GM19463 (cell line): ENCODE data around the gene FBXO2.
"Not testable (repeated sequence)": the region's sequence is repeated elsewhere in the genome, so short reads cannot be mapped to it uniquely, and the experiment has no call there.

ENCODE experiments used
- ATAC-seq: cut with Tn5 transposase; IDR thresholded peaks from one replicate; pipeline ENCODE4 v1.9.1; 2021; ENCODE audit warnings: mild to moderate bottlenecking, moderate library complexity; ENCODE audit not compliant: unreplicated experiment

The FBXO2 gene

GRCh38 chr1:11634365-11635192, 19.6 kb downstream of the FBXO2 start:
- ATAC-seq, result no peak

DNA sequence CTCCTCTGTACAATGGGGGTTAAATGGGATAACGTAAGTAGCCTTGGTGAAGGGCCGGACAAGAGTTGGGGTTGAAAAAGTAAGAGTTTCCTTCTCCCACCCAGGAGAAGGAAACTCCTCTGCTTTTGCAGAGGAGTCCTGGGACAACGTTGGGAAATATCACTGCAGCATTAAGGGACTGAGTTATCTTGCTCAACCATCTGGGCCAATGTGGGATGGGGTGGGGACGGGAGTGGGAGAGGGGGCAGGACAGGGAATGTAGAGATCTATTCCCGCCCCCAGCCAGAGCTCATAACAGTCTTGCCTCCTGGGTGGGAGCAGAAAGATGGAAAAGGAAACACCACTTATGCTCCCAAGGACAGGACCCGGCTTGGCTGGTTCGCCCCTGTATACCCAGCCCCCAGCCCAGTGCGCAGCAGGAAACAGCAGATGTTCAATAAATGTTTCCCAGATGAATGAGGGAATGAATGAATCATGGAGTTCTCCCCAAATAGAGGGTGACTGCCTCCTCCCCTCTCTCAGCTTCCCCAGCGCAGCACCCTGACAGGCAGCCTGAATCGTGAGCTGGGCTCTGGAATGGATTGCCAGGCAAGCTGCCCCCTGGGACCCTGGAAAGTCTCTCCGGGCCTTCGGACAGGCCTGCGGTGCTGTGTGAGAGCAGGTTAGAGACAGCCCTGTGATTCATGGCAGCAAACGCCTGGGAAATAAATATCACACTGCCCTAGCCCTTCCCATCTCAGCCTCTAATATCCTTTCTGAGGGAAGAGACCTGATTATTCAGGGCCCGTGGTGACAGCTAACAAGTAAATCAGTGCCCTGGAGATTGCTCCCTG, 24.8 kb downstream of the FBXO2 start:
- ATAC-seq, result no peak

DNA sequence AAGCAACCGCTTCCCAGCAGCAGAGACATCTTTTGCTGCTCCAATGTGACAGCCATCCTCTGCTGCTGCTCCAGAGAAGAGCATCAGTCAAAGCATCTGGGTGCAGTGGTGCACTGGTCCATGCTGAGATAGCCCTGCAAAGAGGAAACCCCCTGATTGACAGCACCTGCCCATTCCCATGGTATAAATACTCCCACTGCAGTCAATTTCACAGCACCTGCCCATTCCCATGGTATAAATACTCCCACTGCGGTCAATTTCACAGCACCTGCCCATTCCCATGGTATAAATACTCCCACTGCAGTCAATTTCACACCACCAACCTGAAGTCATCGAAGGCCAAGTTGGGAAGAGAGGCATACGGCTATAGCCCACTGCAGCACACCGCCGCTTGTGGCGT, 25.5 kb downstream of the FBXO2 start:
- ATAC-seq, result no peak

GRCh38 chr1:11626551-11626950, 27.7 kb downstream of the FBXO2 start:
- no peak for ATAC-seq

GRCh38 chr1:11623702-11624101, 30.5 kb downstream of the FBXO2 start:
- ATAC-seq, result no peak

GRCh38 chr1:11622398-11622797, 31.8 kb downstream of the FBXO2 start:
- ATAC-seq, result no peak

DNA sequence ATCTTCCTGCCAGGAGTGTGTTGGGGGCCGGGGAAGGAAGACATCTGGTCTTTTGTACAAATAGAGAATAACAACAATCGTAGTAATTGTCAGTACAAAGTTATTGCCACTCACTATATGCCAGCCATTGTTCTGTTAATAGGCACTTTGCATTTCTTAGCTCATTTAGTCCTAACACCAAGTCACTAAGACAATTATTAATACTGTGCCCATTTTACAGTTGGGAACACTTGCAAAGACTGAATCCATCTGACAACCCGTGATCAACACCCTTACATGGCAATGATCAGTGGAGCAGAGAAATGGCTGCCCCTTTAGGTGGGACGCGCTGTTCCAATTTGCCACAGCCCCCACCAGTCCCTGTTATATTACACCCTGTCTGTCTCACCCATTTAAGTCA, 33.3 kb downstream of the FBXO2 start:
- no peak for ATAC-seq

DNA sequence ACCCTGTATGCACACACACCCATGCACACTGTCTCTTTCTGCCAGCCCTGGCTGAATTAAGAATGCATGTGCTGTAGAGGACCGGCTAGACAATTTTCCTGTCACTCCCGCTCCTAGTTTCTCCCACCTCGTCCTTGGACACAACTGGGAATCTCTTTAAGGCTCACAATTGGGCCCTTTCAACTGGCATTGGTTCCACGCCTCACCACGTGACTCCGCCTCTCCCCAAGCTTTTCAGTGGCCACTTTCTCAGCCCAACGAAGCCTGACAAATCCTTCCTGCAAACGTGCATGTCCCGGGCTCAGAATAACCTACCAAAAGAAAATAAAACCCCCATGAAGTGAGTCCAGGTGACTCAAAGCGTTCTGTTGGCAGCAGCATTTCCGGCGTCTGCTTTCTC, 33.8 kb downstream of the FBXO2 start:
- ATAC-seq, result no peak

DNA sequence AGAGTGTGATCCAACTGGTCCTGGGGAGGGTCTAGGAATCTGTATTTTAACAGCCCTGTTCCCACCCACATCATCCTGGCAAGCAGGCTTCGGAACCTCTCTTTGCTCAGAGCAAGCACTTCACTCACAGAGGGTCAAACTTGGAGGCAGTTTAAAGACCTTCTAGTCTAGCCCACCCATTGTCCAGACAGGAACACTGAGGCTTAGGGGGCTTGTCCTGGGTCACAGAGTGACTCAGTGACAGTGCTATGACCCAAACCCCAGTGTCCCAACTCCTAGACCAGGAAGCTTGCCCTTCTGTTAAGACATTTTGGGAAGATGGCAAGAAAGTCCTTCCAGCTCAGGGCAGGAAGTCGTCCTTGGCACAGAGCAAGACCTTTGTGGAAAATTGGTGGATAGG, 36.5 kb downstream of the FBXO2 start:
- no peak for ATAC-seq

DNA sequence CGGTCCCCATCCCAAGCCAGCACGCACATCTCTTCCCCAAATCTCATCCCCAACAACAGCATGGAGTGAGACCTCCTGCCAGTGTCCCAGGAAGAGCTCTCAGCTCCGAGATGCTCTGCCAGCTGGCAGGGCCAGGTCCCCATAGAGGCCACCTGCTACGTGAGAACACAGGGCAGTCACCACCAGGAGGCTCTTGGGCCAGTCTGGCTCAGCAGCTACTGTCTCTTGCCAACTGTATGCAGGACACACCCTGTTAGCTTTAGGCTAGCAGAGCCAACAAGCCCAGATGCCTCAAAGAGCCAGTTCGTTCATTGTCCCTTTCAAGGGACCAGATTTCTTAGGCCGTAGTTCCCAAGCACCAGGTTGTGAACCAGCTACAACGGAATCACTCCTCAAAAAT, 36.9 kb downstream of the FBXO2 start:
- no peak for ATAC-seq

DNA sequence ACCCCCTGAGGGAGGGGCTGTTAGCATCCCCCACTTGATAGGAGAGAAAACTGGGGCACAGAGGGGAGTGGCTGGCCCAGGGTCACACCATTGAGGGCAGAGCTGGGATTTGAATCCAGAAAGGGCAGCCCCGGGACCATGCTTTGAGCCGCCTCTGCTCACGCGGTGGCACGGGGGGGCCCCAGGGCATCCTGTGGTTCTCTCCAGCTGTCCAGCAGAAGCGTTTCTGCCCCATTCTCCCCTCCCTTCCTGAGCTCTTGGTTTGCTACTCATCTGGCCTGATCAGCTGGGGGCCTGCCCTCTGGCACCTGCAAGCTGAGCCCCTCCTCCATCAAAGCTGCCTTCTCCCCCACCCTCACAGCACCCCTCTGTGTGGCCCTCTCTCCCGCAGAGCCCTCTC, 37.5 kb downstream of the FBXO2 start:
- no peak for ATAC-seq

GRCh38 chr1:11615090-11615489, 39.1 kb downstream of the FBXO2 start:
- ATAC-seq, result no peak

GRCh38 chr1:11613347-11613746, 40.9 kb downstream of the FBXO2 start:
- no peak for ATAC-seq

DNA sequence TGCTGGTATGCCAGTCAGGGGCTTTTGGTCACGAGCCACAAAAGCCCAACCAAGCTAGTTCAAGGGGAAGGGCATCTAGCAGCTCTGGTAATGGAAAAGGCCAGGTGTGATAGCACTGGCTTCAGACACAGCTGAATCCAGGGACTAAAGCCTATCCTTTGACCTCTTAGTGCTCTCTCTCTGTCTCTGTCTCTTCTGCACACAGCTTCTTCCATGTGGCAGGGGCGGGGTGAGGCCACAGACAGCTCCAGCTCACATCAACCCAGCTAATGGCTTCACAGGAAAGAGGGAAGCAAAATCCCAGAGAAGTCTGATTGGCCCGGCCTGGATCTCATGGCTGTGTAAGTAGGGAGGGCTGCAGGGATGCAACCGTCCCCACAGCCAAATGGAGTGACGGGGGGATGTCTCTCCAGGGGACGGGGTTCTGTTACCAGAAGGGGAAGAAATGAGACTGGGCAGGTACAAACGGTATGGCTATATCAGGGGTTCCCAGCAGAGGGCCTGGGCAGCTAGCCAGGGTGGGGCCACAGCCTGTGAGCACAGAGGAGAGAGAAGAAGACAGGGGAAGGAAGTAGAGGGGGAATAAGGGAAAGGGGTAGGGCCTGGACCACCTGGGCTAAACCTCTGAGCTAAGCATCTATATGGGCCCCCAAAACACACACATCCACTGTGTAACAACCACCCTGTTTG, 42.4 kb downstream of the FBXO2 start:
- no peak for ATAC-seq

- ATAC-seq, result no peak
These were observed 43.5 kb downstream of the FBXO2 start for GRCh38 chr1:11610629-11611180.

DNA sequence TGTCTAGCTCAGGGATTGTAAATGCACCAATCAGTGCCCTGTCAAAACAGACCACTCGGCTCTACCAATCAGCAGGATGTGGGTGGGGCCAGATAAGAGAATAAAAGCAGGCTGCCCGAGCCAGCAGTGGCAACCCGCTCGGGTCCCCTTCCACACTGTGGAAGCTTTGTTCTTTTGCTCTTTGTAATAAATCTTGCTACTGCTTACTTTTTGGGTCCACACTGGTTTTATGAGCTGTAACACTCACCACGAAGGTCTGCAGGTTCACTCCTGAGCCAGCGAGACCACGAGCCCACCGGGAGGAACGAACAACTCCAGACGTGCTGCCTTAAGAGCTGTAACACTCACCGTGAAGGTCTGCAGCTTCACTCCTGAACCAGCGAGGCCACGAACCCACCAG, 44.9 kb downstream of the FBXO2 start:
- ATAC-seq, result not testable (repeated sequence)

- ATAC-seq, result not testable (repeated sequence)
These were observed 45.6 kb downstream of the FBXO2 start for GRCh38 chr1:11608596-11609130.

DNA sequence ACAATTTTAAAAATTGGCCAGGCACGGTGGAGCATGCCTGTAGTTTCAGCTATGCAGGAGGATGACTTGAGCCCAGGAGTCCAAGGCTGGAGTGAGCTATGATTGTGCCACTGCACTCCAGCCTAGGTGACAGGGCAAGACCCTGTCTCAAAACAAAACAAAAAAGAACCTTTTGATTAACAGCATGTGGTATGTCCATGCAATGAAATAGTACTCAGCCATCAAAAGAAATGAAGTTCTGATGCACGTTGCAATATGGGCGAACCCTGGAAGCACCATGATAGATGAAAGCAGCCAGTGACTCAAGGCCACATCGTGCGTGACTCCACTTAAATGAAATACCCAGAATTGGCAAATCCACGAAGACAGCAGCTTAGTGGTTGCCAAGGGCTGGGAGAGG, 47.5 kb downstream of the FBXO2 start:
- no peak for ATAC-seq

- ATAC-seq, result no peak
These were observed 51.2 kb downstream of the FBXO2 start for GRCh38 chr1:11602981-11603380.

GRCh38 chr1:11602424-11602823, 51.8 kb downstream of the FBXO2 start:
- ATAC-seq, result no peak

GRCh38 chr1:11600836-11601235, 53.4 kb downstream of the FBXO2 start:
- ATAC-seq, result no peak
